Panc1 (cell line): ENCODE results near the gene RPS6KA3.

Experiments used
- CTCF ChIP-seq: fragments of 450-650 bp; IDR thresholded peaks from 2 replicates; pipeline ENCODE4 v1.5.1; 2017; ENCODE audit warnings: mild to moderate bottlenecking
- POLR2AphosphoS5 ChIP-seq: IDR thresholded peaks from 2 replicates; pipeline ENCODE4 v1.6.1; 2012; ENCODE audit warnings: mild to moderate bottlenecking, low read depth, low read length, moderate library complexity
- REST ChIP-seq, 2 experiments: IDR thresholded peaks; 2 replicates each; pipeline ENCODE4 v1.6.1; 2011 to 2012; ENCODE audit warnings: low read depth in 2 of 2, control low read depth in 1 of 2, low read length in 1 of 2, mild to moderate bottlenecking in 1 of 2, moderate library complexity in 1 of 2; ENCODE audit not compliant: insufficient read depth in 1 of 2
- TCF7L2 ChIP-seq: IDR thresholded peaks from 2 replicates; pipeline ENCODE4 v1.6.1; 2011; ENCODE audit warnings: mild to moderate bottlenecking, low read depth, low read length, inconsistent platforms

GRCh38 chrX:20217906-20218305, 48.8 kb downstream of the RPS6KA3 start:
- TF ChIP-seq POLR2AphosphoS5 (no peak), CTCF (no peak), REST (IDR thresholded peaks at IDR 0.05; ENCODE audit: insufficient read depth in 1 of 2, low read depth in 2 of 2, low read length in 1 of 2) (no peak), TCF7L2 (no peak)
